SK-N-SH treated with all-trans-retinoic acid at 6 μM for 48 hours (cell line): ENCODE measurements around the gene IRS1.

Experiments used
- PATZ1 ChIP-seq: fragments of 250-450 bp; sonication (Bioruptor Pico); IDR thresholded peaks from 2 replicates; pipeline ENCODE4 v1.8.0; 2020; ENCODE audit warnings: mild to moderate bottlenecking, moderate library complexity, borderline replicate concordance
- RARB ChIP-seq: fragments of 250-450 bp; sonication (Bioruptor Pico); IDR thresholded peaks from 2 replicates; pipeline ENCODE4 v1.8.0; 2021; ENCODE audit warnings: mild to moderate bottlenecking, moderate library complexity
- ZFP3 ChIP-seq: fragments of 250-450 bp; sonication (Bioruptor Pico); IDR thresholded peaks from 2 replicates; pipeline ENCODE4 v1.5.0; 2020; ENCODE audit warnings: mild to moderate bottlenecking, moderate library complexity

GRCh38 chr2:226803410-226803809 lies 3.8 kb upstream of the IRS1 start:
- TF ChIP-seq RARB (CRISPR knock-in tag) (no peak), ZFP3 (CRISPR knock-in tag) (no peak), PATZ1 (CRISPR knock-in tag) (no peak)
